ENCODE results near the gene CMSS1.

Gene CMSS1

DNA sequence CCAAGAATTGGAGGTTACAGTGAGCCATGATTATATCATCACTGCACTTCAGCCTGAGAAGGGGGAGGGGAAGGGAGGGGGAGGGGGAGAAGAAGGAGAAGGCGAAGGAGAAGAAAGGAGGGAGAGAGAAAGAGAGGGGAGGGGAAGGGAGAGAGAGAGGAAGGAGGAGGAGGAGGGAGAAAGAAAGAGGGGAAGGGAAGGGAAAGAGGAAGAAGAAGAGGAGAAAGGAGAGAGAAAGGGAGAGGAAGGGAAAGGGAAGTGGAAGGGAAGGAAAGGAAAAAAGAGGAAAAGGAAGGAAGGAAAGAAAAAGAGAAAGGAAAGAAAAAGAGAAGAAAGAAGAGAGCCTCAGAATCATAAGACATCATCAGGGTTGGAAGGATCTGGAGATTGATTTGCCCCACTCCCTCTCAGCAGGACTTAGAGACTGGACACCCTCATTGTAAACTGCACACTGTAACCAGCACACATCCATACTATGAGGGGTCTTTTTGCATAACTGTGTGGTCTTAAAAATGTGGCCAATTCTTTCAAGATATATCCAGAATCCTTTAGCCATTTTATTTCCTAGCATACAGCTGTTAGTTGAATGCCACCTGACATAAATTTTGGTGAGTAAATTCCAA lies 130.9 kb downstream of the CMSS1 start:
- no peaks in the 10 kb centered on the region for H3K9me3 ChIP-seq (ENCODE audit: insufficient read depth, low read depth, low read length)
- peaks cover 12% of the 10 kb centered on the region; the same call in 1 of the 2 replicates for H3K4me1 ChIP-seq (ENCODE audit: insufficient read depth, low read length)
- no peak overlapping the region for H3K9ac ChIP-seq (ENCODE audit: low read depth, low read length)
- H3K4me3 ChIP-seq (ENCODE audit: low read length) = no peak overlapping the region
- no peaks in the 10 kb centered on the region for H3K36me3 ChIP-seq (ENCODE audit: insufficient read depth, low read depth, low read length)
- H3K27ac ChIP-seq (ENCODE audit: low read length) = no peak overlapping the region
- H3K27me3 ChIP-seq (ENCODE audit: insufficient read depth, low read length) = no peaks in the 10 kb centered on the region

DNA sequence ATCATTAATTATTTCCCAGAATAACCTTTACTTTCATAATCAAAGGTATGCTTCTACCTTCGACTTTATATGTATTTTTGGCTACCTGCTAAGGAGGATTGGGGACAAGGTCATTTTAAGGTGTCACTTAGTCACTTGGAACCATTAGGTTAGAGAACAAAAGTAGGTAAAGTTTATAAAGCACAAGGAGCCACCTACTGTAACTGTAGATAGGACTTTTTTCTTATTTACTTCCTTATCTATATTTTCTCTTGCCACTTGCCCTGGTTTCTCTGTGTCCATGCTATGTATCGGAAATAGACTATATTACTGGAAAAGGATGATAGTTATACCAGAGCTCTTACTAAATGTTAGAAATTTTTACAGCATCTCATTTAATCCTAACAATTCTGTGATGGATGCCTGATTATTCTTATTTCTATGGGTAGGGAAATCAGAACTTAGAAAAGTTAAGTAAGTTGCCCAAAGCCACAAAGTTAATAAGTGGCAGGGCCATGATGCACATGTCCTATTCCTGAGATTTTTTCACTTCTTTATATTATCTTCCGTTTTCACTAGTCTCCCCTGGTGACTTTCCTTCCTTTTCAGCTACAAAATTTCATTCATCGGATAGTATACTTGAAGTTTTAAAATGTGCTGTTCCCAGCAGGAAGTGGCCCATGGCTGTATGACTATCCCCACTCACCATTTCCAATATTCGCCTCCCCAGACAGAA lies 132.5 kb downstream of the CMSS1 start:
- no peak overlapping the region for H3K27ac ChIP-seq (ENCODE audit: low read length)
- no peak overlapping the region for H3K4me3 ChIP-seq (ENCODE audit: low read length)
- 0 out of 2 replicates have a peak, but pooled peaks cover 6% of the 10 kb centered on the region for H3K4me1 ChIP-seq (ENCODE audit: insufficient read depth, low read length)
- H3K27me3 ChIP-seq (ENCODE audit: insufficient read depth, low read length) = no peaks in the 10 kb centered on the region
- H3K36me3 ChIP-seq (ENCODE audit: insufficient read depth, low read depth, low read length) = no peaks in the 10 kb centered on the region
- H3K9ac ChIP-seq (ENCODE audit: low read depth, low read length) = no peak overlapping the region
- H3K9me3 ChIP-seq (ENCODE audit: insufficient read depth, low read depth, low read length) = no peaks in the 10 kb centered on the region

DNA sequence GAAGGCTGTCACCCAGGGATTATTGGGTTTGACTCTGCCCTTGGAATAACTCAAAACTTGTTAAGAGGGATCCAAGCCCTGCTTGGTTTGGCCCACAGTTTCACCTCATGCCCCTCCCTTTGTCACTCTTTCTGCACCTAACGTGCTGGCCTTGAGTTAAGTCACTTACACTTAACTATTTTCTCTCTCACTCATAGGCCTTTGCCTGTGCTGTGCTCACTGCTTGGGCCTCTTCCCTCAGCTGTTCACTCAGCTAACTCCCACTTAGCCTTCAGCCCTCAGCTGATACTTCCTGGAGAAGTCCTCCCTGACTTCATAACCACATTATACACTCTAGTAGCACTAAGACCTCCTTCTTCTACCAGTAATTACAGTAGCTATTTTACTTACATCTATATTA lies 133.3 kb downstream of the CMSS1 start:
- Histone ChIP-seq H3K4me3 (ENCODE audit: low read length) (no peak overlapping the region), H3K9ac (ENCODE audit: low read depth, low read length) (no peak overlapping the region), H3K4me1 (ENCODE audit: insufficient read depth, low read length) (no peaks in the 10 kb centered on the region), H3K36me3 (ENCODE audit: insufficient read depth, low read depth, low read length) (no peaks in the 10 kb centered on the region), H3K27me3 (ENCODE audit: insufficient read depth, low read length) (no peaks in the 10 kb centered on the region), H3K27ac (ENCODE audit: low read length) (no peak overlapping the region), H3K9me3 (ENCODE audit: insufficient read depth, low read depth, low read length) (no peaks in the 10 kb centered on the region)

DNA sequence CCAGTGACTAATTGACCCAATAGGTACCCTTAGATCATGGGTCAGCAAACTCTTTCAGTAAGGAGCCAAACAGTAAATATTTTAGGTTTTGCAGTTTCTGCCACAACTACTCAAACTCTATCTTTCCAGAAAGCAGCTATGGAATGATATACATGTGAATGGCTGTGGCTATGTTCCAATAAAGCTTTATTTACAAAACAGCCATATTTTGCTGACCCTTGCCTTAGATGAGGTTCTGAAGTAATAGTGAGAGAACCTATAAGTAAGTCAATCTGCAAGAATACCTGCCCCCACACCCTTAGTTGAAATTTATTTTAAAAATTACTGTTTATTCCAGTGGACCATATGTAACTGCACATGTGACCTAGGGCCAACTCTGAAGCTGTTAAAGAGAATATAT lies 134.0 kb downstream of the CMSS1 start:
- H3K4me1 ChIP-seq (ENCODE audit: insufficient read depth, low read length) = no peaks in the 10 kb centered on the region
- H3K9ac ChIP-seq (ENCODE audit: low read depth, low read length) = no peak overlapping the region
- H3K27me3 ChIP-seq (ENCODE audit: insufficient read depth, low read length) = no peaks in the 10 kb centered on the region
- H3K4me3 ChIP-seq (ENCODE audit: low read length) = no peak overlapping the region
- no peaks in the 10 kb centered on the region for H3K36me3 ChIP-seq (ENCODE audit: insufficient read depth, low read depth, low read length)
- H3K9me3 ChIP-seq (ENCODE audit: insufficient read depth, low read depth, low read length) = no peaks in the 10 kb centered on the region
- H3K27ac ChIP-seq (ENCODE audit: low read length) = no peak overlapping the region

DNA sequence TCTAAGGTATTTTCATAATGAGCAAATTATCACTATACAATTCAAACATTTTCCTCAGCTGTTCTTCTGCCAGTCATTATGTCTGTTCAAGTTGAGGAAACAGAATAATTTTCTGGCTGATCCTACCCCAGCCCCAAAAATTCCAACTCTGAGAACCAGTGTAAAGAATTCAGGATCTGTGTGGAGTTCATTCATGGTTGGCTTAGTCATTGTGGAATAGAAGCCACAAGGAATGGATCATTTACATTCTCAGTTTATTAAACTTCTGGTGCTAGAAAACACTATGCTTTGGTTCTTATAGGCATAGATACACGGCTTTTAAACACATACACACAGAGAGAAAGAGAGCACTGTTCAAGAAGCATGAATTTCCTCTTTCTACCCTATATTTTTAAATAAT lies 134.6 kb downstream of the CMSS1 start:
- Histone ChIP-seq H3K9ac (ENCODE audit: low read depth, low read length) (no peak overlapping the region), H3K4me3 (ENCODE audit: low read length) (no peak overlapping the region), H3K36me3 (ENCODE audit: insufficient read depth, low read depth, low read length) (no peaks in the 10 kb centered on the region), H3K27me3 (ENCODE audit: insufficient read depth, low read length) (no peaks in the 10 kb centered on the region), H3K9me3 (ENCODE audit: insufficient read depth, low read depth, low read length) (no peaks in the 10 kb centered on the region), H3K27ac (ENCODE audit: low read length) (no peak overlapping the region), H3K4me1 (ENCODE audit: insufficient read depth, low read length) (no peaks in the 10 kb centered on the region)

DNA sequence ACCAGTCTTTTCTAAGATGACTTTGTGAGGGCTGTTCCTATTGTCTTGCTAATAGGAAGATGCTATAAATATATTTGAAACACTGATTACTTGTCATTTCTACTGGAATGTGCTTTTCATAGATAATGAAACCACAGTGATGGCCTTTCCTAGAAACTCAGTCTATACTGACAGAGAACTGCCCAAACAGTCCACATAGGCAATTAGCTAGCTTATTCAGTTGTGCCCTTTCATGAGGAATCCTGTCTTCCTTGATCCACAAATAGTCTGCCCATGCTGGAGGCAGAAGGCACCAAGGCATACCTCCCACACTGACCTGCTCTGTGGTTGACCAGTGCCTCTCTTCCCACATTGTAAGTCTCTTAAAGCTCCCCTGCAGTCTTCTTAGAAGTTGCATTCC lies 135.9 kb downstream of the CMSS1 start:
- Histone ChIP-seq H3K4me1 (ENCODE audit: insufficient read depth, low read length) (no peaks in the 10 kb centered on the region), H3K9me3 (ENCODE audit: insufficient read depth, low read depth, low read length) (no peaks in the 10 kb centered on the region), H3K27me3 (ENCODE audit: insufficient read depth, low read length) (no peaks in the 10 kb centered on the region), H3K27ac (ENCODE audit: low read length) (no peak overlapping the region), H3K4me3 (ENCODE audit: low read length) (no peak overlapping the region), H3K36me3 (ENCODE audit: insufficient read depth, low read depth, low read length) (no peaks in the 10 kb centered on the region), H3K9ac (ENCODE audit: low read depth, low read length) (no peak overlapping the region)

DNA sequence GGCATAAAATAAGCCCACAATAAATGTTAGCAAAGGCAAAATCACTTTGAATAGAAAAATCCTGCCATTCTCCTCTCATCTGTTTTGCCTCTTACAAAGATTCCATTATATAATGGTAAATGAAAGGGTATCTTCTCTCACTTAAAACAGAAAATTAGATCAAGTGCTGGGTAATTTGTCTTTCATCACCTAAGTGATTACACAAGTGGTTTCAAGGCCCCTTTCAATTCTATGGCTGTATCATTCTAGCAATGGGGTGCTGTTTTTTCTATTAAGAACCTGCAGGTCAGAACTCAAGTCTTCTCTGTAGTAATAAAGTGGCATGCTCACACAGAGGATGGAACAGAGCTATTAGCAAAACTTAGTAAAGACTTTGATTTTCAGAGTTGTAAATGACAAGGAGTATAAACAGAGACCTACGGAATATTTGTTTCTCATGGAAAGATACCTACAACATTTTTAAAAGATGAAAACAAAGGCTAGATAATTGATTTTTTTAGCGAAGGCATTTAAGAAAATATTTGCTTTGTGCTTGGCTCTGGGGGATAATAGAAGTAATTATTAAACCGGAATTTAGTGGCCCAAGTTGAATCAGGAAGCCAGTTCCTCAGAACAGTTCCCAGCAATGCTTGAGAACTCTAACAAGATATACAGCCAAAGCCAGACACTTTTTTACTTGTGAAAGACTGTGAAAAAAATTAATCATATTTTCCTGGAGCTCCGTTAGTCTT lies 137.4 kb downstream of the CMSS1 start:
- H3K9ac ChIP-seq (ENCODE audit: low read depth, low read length) = no peak overlapping the region
- no peaks in the 10 kb centered on the region for H3K36me3 ChIP-seq (ENCODE audit: insufficient read depth, low read depth, low read length)
- H3K4me3 ChIP-seq (ENCODE audit: low read length) = no peak overlapping the region
- H3K27ac ChIP-seq (ENCODE audit: low read length) = no peak overlapping the region
- no peaks in the 10 kb centered on the region for H3K9me3 ChIP-seq (ENCODE audit: insufficient read depth, low read depth, low read length)
- no peaks in the 10 kb centered on the region for H3K27me3 ChIP-seq (ENCODE audit: insufficient read depth, low read length)
- H3K4me1 ChIP-seq (ENCODE audit: insufficient read depth, low read length) = no peaks in the 10 kb centered on the region

DNA sequence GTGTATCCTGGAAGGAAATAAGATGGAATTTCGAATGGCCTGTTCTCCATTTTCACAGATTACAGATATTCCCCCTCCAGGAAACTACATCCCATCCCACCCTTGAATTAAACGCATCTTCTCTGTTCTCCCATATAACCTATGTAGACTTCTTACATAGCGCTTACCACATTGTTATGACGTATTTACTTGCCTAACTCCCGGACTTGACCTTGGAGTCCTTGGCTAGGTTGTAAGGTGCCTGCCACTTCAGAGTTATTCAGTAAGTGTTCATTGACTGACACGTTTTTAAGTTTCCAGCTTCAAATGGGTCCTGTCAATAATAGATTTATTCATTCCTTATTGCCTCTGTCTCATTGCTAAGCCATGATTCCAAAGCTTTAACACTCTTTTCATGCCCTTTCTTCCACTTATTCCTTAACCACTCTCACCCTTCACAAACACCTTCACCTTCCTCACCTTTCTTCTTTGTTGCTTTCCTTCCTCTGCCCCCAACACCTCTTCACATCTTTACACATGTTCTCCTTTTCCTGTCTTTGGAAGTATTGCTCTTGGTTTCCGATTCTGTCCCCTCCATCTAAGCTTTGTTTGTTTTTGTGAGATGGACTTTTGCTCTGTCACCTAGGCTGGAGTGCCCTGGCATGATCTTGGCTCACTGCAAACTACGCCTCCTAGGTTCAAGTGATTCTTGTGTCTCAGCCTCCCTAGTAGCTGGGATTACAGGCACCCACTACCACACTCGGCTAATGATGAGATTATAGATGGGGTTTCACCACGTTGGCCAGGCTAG lies 138.3 kb downstream of the CMSS1 start:
- Histone ChIP-seq H3K27ac (ENCODE audit: low read length) (no peak overlapping the region), H3K4me3 (ENCODE audit: low read length) (no peak overlapping the region)

DNA sequence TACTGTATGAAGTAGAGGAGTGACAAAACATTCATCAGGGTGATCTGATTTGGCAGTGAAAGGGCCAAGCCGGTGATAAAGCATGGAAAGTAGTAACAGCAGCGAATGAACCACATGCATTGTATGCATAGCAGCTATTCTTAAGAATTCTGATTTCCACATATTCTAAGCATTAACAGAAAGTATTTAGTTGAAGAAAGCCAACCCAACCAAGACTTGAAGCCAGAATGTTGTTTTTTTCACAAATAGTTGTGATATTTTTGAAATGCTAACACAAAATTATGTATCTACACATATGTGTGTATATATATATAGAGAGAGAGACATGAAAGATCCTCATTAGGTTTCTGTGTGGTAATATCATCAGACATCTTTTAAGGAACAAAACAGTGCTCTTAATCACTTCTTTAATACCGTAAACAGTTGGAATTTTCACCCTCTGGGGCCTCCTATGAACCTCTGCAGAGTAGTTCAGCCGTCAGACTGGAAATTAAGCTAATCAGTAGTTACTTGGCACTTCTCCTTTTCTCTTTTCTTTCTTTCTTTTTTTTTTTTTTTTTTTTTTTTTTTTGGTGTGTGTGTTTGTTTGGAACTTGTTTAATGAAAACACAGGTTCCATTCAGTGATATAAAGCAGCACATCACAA lies 139.6 kb downstream of the CMSS1 start:
- H3K27ac ChIP-seq (ENCODE audit: low read length) = no peak overlapping the region
- no peak overlapping the region for H3K4me3 ChIP-seq (ENCODE audit: low read length)
- no peaks in the 10 kb centered on the region for H3K27me3 ChIP-seq (ENCODE audit: insufficient read depth, low read length)
- no peak overlapping the region for H3K9ac ChIP-seq (ENCODE audit: low read depth, low read length)
- H3K4me1 ChIP-seq (ENCODE audit: insufficient read depth, low read length) = no peaks in the 10 kb centered on the region
- H3K9me3 ChIP-seq (ENCODE audit: insufficient read depth, low read depth, low read length) = no peaks in the 10 kb centered on the region
- H3K36me3 ChIP-seq (ENCODE audit: insufficient read depth, low read depth, low read length) = no peaks in the 10 kb centered on the region

More for the DNA sequence above, 138.3 kb downstream of the CMSS1 start:
- Histone ChIP-seq H3K36me3 (ENCODE audit: insufficient read depth, low read depth, low read length) (no peaks in the 10 kb centered on the region), H3K4me1 (ENCODE audit: insufficient read depth, low read length) (no peaks in the 10 kb centered on the region), H3K9ac (ENCODE audit: low read depth, low read length) (no peak overlapping the region), H3K27me3 (ENCODE audit: insufficient read depth, low read length) (no peaks in the 10 kb centered on the region), H3K9me3 (ENCODE audit: insufficient read depth, low read depth, low read length) (no peaks in the 10 kb centered on the region)

DNA sequence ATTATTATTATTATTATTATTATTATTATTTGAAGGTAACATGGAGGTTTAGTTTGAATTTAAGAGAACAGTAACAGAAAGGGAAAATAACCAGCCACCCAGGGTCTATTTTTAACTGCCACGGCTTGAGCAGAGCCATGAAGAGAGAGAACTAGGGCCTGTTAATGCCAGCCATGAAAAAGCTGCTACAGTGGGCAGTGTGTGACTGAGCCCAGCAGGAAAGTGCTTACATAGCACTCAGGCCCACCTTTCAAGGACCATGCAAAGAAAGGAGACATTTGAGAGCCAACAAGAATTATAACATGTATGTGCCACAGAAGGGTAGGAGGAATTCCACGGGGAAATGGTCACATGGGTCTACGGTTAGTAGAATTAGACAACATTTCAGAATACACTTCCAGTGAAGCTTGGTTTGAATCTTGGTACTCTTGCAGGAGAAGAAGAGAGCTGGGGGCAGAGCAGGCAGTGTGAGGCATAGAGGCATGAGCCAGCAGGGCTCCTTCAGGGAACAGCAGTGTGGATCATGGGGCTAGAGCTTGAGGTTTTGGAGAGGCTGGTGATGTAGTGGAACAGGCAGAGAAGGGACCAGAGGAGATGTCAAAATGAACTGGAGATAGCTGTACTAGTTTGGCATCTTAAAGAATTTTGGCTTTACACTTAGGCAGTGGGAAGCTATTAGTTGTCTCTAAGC lies 140.7 kb downstream of the CMSS1 start:
- H3K9me3 ChIP-seq (ENCODE audit: insufficient read depth, low read depth, low read length) = no peaks in the 10 kb centered on the region
- no peaks in the 10 kb centered on the region for H3K36me3 ChIP-seq (ENCODE audit: insufficient read depth, low read depth, low read length)
- H3K4me1 ChIP-seq (ENCODE audit: insufficient read depth, low read length) = no peaks in the 10 kb centered on the region
- no peak overlapping the region for H3K27ac ChIP-seq (ENCODE audit: low read length)
- no peaks in the 10 kb centered on the region for H3K27me3 ChIP-seq (ENCODE audit: insufficient read depth, low read length)
- no peak overlapping the region for H3K9ac ChIP-seq (ENCODE audit: low read depth, low read length)
- no peak overlapping the region for H3K4me3 ChIP-seq (ENCODE audit: low read length)

Measured in iPS-20b (cell line).